Mesenchymal stem cell (in vitro differentiated cells and primary cell): ENCODE measurements around the gene DHRSX.
"Not testable (repeated sequence)": the region's sequence is repeated elsewhere in the genome, so short reads cannot be mapped to it uniquely, and the experiment has no call there.

Experiments
- DNase-seq: peaks from one replicate; pipeline ENCODE4 v3.0.0-alpha.2; 2013
- H2AFZ ChIP-seq: one replicate; pipeline ENCODE4 v1.6.1; 2013; ENCODE audit warnings: low read depth, mild to moderate bottlenecking, control low read depth, inconsistent platforms, low read length, moderate library complexity
- H2AK5ac ChIP-seq: 2 replicates; pipeline ENCODE4 v1.6.1; 2013; ENCODE audit warnings: low read length, moderate library complexity, mild to moderate bottlenecking, inconsistent platforms; ENCODE audit not compliant: severe bottlenecking
- H2BK120ac ChIP-seq: one replicate; pipeline ENCODE4 v1.6.1; 2013; ENCODE audit warnings: low read depth, mild to moderate bottlenecking, inconsistent platforms, low read length, moderate library complexity
- H2BK12ac ChIP-seq, 2 experiments: one replicate each; pipeline ENCODE4 v1.6.1; 2013; ENCODE audit warnings: inconsistent platforms in 2 of 2, low read length in 2 of 2, mild to moderate bottlenecking in 2 of 2, moderate library complexity in 2 of 2, control low read depth in 1 of 2
- H2BK15ac ChIP-seq: one replicate; pipeline ENCODE4 v1.6.1; 2013; ENCODE audit warnings: mild to moderate bottlenecking, low read depth, inconsistent platforms; ENCODE audit not compliant: poor library complexity, severe bottlenecking
- H2BK5ac ChIP-seq: 2 replicates; pipeline ENCODE4 v1.6.1; 2013; ENCODE audit warnings: low read depth, mild to moderate bottlenecking, low read length, control low read depth, inconsistent platforms; ENCODE audit not compliant: poor library complexity, severe bottlenecking
- H3K14ac ChIP-seq, 2 experiments: one replicate each; pipeline ENCODE4 v1.6.1; 2013; ENCODE audit warnings: inconsistent platforms in 2 of 2, low read length in 2 of 2, control low read depth in 1 of 2, mild to moderate bottlenecking in 1 of 2, moderate library complexity in 1 of 2
- H3K18ac ChIP-seq, 2 experiments: one replicate each; pipeline ENCODE4 v1.6.1; 2013; ENCODE audit warnings: inconsistent platforms in 2 of 2, low read length in 2 of 2, control low read depth in 1 of 2, low read depth in 1 of 2, mild to moderate bottlenecking in 1 of 2
- H3K23ac ChIP-seq, 2 experiments: one replicate each; pipeline ENCODE4 v1.6.1; 2013; ENCODE audit warnings: inconsistent platforms in 2 of 2, low read length in 2 of 2, mild to moderate bottlenecking in 2 of 2, moderate library complexity in 2 of 2, control low read depth in 1 of 2
- H3K27ac ChIP-seq: 2 replicates; pipeline ENCODE4 v1.5.1; 2013; ENCODE audit warnings: mild to moderate bottlenecking, moderate library complexity, low read length, control low read depth, inconsistent platforms; ENCODE audit not compliant: poor library complexity, severe bottlenecking
- H3K27me3 ChIP-seq, 2 experiments: 2 replicates each; pipeline versions ENCODE4 v1.6.1 to v1.7.0; 2013; ENCODE audit warnings: low read length in 2 of 2, mild to moderate bottlenecking in 2 of 2, moderate library complexity in 2 of 2, control low read depth in 1 of 2, inconsistent platforms in 1 of 2; ENCODE audit not compliant: control insufficient read depth in 1 of 2, insufficient read depth in 1 of 2
- H3K36me3 ChIP-seq, 2 experiments: 2 replicates each; pipeline versions ENCODE4 v1.6.1 to v1.7.0; 2013; ENCODE audit warnings: low read length in 2 of 2, control low read depth in 1 of 2, inconsistent platforms in 1 of 2, low read depth in 1 of 2, mild to moderate bottlenecking in 1 of 2; ENCODE audit not compliant: insufficient read depth in 2 of 2, control insufficient read depth in 1 of 2
- H3K4ac ChIP-seq, 2 experiments: one replicate each; pipeline ENCODE4 v1.6.1; 2013; ENCODE audit warnings: inconsistent platforms in 2 of 2, low read length in 2 of 2, mild to moderate bottlenecking in 2 of 2, moderate library complexity in 2 of 2, control low read depth in 1 of 2, low read depth in 1 of 2
- H3K4me1 ChIP-seq: 2 replicates; pipeline ENCODE4 v1.6.1; 2013; ENCODE audit warnings: low read depth, low read length, control low read depth; ENCODE audit not compliant: control insufficient read depth, insufficient read depth
- H3K4me2 ChIP-seq: 2 replicates; pipeline ENCODE4 v1.6.1; 2013; ENCODE audit warnings: low read length, mild to moderate bottlenecking, inconsistent platforms; ENCODE audit not compliant: poor library complexity, severe bottlenecking
- H3K4me3 ChIP-seq, 2 experiments: 2 replicates each; pipeline versions ENCODE4 v1.5.1 to v1.7.0; 2013; ENCODE audit warnings: low read length in 2 of 2, mild to moderate bottlenecking in 2 of 2, control low read depth in 1 of 2, low read depth in 1 of 2; ENCODE audit not compliant: insufficient read depth in 1 of 2
- H3K79me1 ChIP-seq: replicated peaks from 2 replicates; pipeline ENCODE4 v1.6.1; 2013; ENCODE audit warnings: mild to moderate bottlenecking, control low read depth, low read length, inconsistent platforms; ENCODE audit not compliant: poor library complexity, severe bottlenecking
- H3K9ac ChIP-seq: 2 replicates; pipeline ENCODE4 v1.7.0; 2013; ENCODE audit warnings: mild to moderate bottlenecking, low read length, moderate library complexity
- H3K9me3 ChIP-seq: 2 replicates; pipeline ENCODE4 v1.7.0; 2013; ENCODE audit warnings: mild to moderate bottlenecking, low read length; ENCODE audit not compliant: control insufficient read depth
- H4K8ac ChIP-seq: one replicate; pipeline ENCODE4 v1.6.1; 2013; ENCODE audit warnings: inconsistent platforms, mild to moderate bottlenecking, low read length, moderate library complexity
- H4K91ac ChIP-seq: one replicate; pipeline ENCODE4 v1.6.1; 2013; ENCODE audit warnings: mild to moderate bottlenecking, low read length, inconsistent platforms
- WGBS: methylation state at CpG from one replicate; pipeline ENCODE4 v1.1.7; 2013; ENCODE audit warnings: mixed read lengths; 5-methylcytosine and 5-hydroxymethylcytosine counted together

Gene DHRSX

GRCh38 chrX:2483398-2484060 is 17.2 kb downstream of the DHRSX start:
- Histone ChIP-seq H3K9ac (peak overlapping the region; percentile 86), H3K4me2 (no peak overlapping the region), H3K27ac (no peak overlapping the region), H4K8ac (no peak overlapping the region), H3K4me3 (peak overlapping the region in 1 of 2 experiments; percentile 76), H3K79me1 (peaks cover 38% of the 10 kb centered on the region), H3K18ac (no peak overlapping the region), H3K27me3 (no peaks in the 10 kb centered on the region), H2BK5ac (no peak overlapping the region), H3K23ac (no peak overlapping the region), H3K4ac (no peak overlapping the region), H2AK5ac (no peak overlapping the region), H3K9me3 (no peaks in the 10 kb centered on the region), H2BK15ac (no peak overlapping the region), H4K91ac (no peak overlapping the region), H2BK12ac (no peak overlapping the region), H3K14ac (no peak overlapping the region), H3K36me3 (peaks cover 38 to 39% of the 10 kb centered on the region in 2 experiments), H3K4me1 (peaks cover 5% of the 10 kb centered on the region), H2AFZ (no peak overlapping the region), H2BK120ac (no peak overlapping the region)
- WGBS, result 97% methylated on average over 14 of the region's 16 CpGs
- no peak for DNase-seq

GRCh38 chrX:2481597-2481996 is 19.2 kb downstream of the DHRSX start:
- H3K27ac ChIP-seq, H3K9ac ChIP-seq, H3K9me3 ChIP-seq, H3K14ac ChIP-seq, H2BK5ac ChIP-seq, DNase-seq, H2AFZ ChIP-seq, H3K4me1 ChIP-seq, H4K8ac ChIP-seq, H3K4me2 ChIP-seq, H4K91ac ChIP-seq, H2BK12ac ChIP-seq, H2BK120ac ChIP-seq, H3K18ac ChIP-seq, H3K4me3 ChIP-seq, H2AK5ac ChIP-seq, H3K4ac ChIP-seq, H3K23ac ChIP-seq, H2BK15ac ChIP-seq, H3K27me3 ChIP-seq: not testable (repeated sequence)
- Histone ChIP-seq H3K79me1 (peaks cover 31% of the 10 kb centered on the region), H3K36me3 (peaks cover 18 to 23% of the 10 kb centered on the region in 2 experiments)
- WGBS, result 98% methylated on average over 11 of the region's 12 CpGs

- not testable (repeated sequence) for H2AFZ ChIP-seq, DNase-seq, H3K9ac ChIP-seq, H2BK120ac ChIP-seq, H2BK15ac ChIP-seq, H3K27ac ChIP-seq, H3K4ac ChIP-seq, H2AK5ac ChIP-seq, H3K18ac ChIP-seq, H3K4me3 ChIP-seq, H3K9me3 ChIP-seq, H3K14ac ChIP-seq, H2BK12ac ChIP-seq, H3K27me3 ChIP-seq, H3K23ac ChIP-seq, H4K91ac ChIP-seq, H4K8ac ChIP-seq, H3K4me2 ChIP-seq, H3K4me1 ChIP-seq, H2BK5ac ChIP-seq
- WGBS, result 99% methylated on average over 5 of the region's 5 CpGs
- H3K36me3 ChIP-seq, result peaks cover 14 to 18% of the 10 kb centered on the region in 2 experiments
- H3K79me1 ChIP-seq, result peaks cover 34% of the 10 kb centered on the region
These were observed 20.8 kb downstream of the DHRSX start for GRCh38 chrX:2479982-2480381.

- Histone ChIP-seq H3K27ac (no peak overlapping the region), H3K27me3 (no peaks in the 10 kb centered on the region)
These were observed 21.4 kb downstream of the DHRSX start for GRCh38 chrX:2479420-2479780.

More at GRCh38 chrX:2479420-2479780, 21.4 kb downstream of the DHRSX start:
- H3K79me1 ChIP-seq, result peaks cover 38% of the 10 kb centered on the region
- H3K23ac ChIP-seq, result no peak overlapping the region
- H2BK12ac ChIP-seq, result no peak overlapping the region
- H4K8ac ChIP-seq, result no peak overlapping the region
- peaks cover 14 to 18% of the 10 kb centered on the region in 2 experiments for H3K36me3 ChIP-seq
- no peak overlapping the region for H2AK5ac ChIP-seq
- H3K4me1 ChIP-seq, result no peaks in the 10 kb centered on the region
- no peak overlapping the region for H3K4me2 ChIP-seq
- H3K4me3 ChIP-seq, result no peak overlapping the region
- no peak overlapping the region for H2BK120ac ChIP-seq
- H3K14ac ChIP-seq, result no peak overlapping the region
- no peak overlapping the region for H2BK15ac ChIP-seq
- no peak overlapping the region for H3K18ac ChIP-seq
- 98% methylated on average over 15 of the region's 15 CpGs for WGBS
- H4K91ac ChIP-seq, result no peak overlapping the region
- no peak overlapping the region for H3K4ac ChIP-seq
- no peak overlapping the region for H2AFZ ChIP-seq
- no peak overlapping the region for H2BK5ac ChIP-seq
- no peak overlapping the region for H3K9ac ChIP-seq
- DNase-seq, result no peak
- no peaks in the 10 kb centered on the region for H3K9me3 ChIP-seq
